Measurements from ENCODE around the gene RIMS4. TPM values are rescaled to one million over a fixed set of nuclear protein-coding genes. Genes with fewer than 3 reads are reported as not detected.

Gene RIMS4
- total and polyA plus RNA-seq, 2 donors (not counting 1 experiment from before 2014, with no cell fraction given): not detected

- ChIA-PET CTCF (no interaction called here), POLR2A (no interaction called here)
- no peak for ATAC-seq (ENCODE audit: low read depth)
Measured at GRCh38 chr20:44727039-44727438, 83.3 kb downstream of the RIMS4 start.

GRCh38 chr20:44725837-44726236, 84.5 kb downstream of the RIMS4 start:
- no peaks in the 10 kb centered on the region for H3K4me1 Mint-ChIP-seq
- TF ChIP-seq CTCF (IDR thresholded peaks at IDR 0.05) (no peak), EZH2 (IDR thresholded peaks at IDR 0.05; ENCODE audit: borderline replicate concordance, insufficient read depth, low read depth, low read length, poor library complexity, severe bottlenecking) (no peak)
- H3K9ac ChIP-seq (ENCODE audit: low read length): no peak overlapping the region
- no peaks in the 10 kb centered on the region for H3K4me1 ChIP-seq (ENCODE audit: control insufficient read depth in 2 of 2, insufficient read depth in 2 of 2, low read length in 2 of 2)
- no peak overlapping the region for H3K4me2 ChIP-seq (replicated peaks; ENCODE audit: low read depth, low read length, poor library complexity, severe bottlenecking)
- POLR2A ChIA-PET: no interaction called here
- no peaks in the 10 kb centered on the region for H3K79me2 ChIP-seq (ENCODE audit: control insufficient read depth, insufficient read depth, low read length)
- no peaks in the 10 kb centered on the region for H3K9me3 ChIP-seq (ENCODE audit: control extremely low read depth in 1 of 3, control insufficient read depth in 2 of 3, insufficient read depth in 1 of 3, low read length in 2 of 3)
- peaks cover 3% of the 10 kb centered on the region for H3K27me3 Mint-ChIP-seq
- CTCF ChIA-PET: no interaction called here
- H3K27ac Mint-ChIP-seq: no peak overlapping the region
- ATAC-seq (ENCODE audit: low read depth): no peak
- H3K9me3 Mint-ChIP-seq (ENCODE audit: insufficient read depth): no peaks in the 10 kb centered on the region
- H3K36me3 ChIP-seq (replicated peaks in 1 of 2; ENCODE audit: control extremely low read depth in 1 of 2, control insufficient read depth in 1 of 2, extremely low read depth in 1 of 2, insufficient read depth in 2 of 2, low read length in 1 of 2): no peaks in the 10 kb centered on the region
- intact Hi-C loops (cut with micrococcal nuclease): no loop called here
- H3K4me3 ChIP-seq (ENCODE audit: control extremely low read depth in 1 of 5, extremely low read depth in 1 of 5, insufficient read depth in 1 of 5, low read depth in 2 of 5, low read length in 4 of 5): no peak overlapping the region
- WGBS (ENCODE audit: insufficient coverage): 81% methylated on average over 3 of the region's 5 CpGs
- H4K20me1 ChIP-seq (ENCODE audit: control insufficient read depth, insufficient read depth, low read length, poor library complexity, severe bottlenecking): no peaks in the 10 kb centered on the region
- DNase-seq: no peak
- H3K4me3 Mint-ChIP-seq: no peak overlapping the region
- H3K27me3 ChIP-seq (replicated peaks in 1 of 4; ENCODE audit: control extremely low read depth in 1 of 4, control insufficient read depth in 3 of 4, insufficient read depth in 4 of 4, low read length in 3 of 4): no peaks in the 10 kb centered on the region
- H2AFZ ChIP-seq (ENCODE audit: insufficient read depth, low read depth, low read length, poor library complexity, severe bottlenecking): no peak overlapping the region
- H3K27ac ChIP-seq (ENCODE audit: low read length in 2 of 2): no peak overlapping the region

More at GRCh38 chr20:44727039-44727438, 83.3 kb downstream of the RIMS4 start:
- Mint-ChIP-seq H3K4me3 (no peak overlapping the region), H3K27me3 (peaks cover 3% of the 10 kb centered on the region), H3K9me3 (ENCODE audit: insufficient read depth) (no peaks in the 10 kb centered on the region), H3K27ac (no peak overlapping the region), H3K4me1 (no peaks in the 10 kb centered on the region)
- H3K27me3 ChIP-seq (replicated peaks in 1 of 4; ENCODE audit: control extremely low read depth in 1 of 4, control insufficient read depth in 3 of 4, insufficient read depth in 4 of 4, low read length in 3 of 4): no peaks in the 10 kb centered on the region
- 89% methylated on average over 11 of the region's 11 CpGs for WGBS (ENCODE audit: insufficient coverage)
- no peaks in the 10 kb centered on the region for H3K79me2 ChIP-seq (ENCODE audit: control insufficient read depth, insufficient read depth, low read length)
- H3K9me3 ChIP-seq (ENCODE audit: control extremely low read depth in 1 of 3, control insufficient read depth in 2 of 3, insufficient read depth in 1 of 3, low read length in 2 of 3): no peaks in the 10 kb centered on the region
- H3K9ac ChIP-seq (ENCODE audit: low read length): no peak overlapping the region
- H3K4me3 ChIP-seq (ENCODE audit: control extremely low read depth in 1 of 5, extremely low read depth in 1 of 5, insufficient read depth in 1 of 5, low read depth in 2 of 5, low read length in 4 of 5): no peak overlapping the region
- H4K20me1 ChIP-seq (ENCODE audit: control insufficient read depth, insufficient read depth, low read length, poor library complexity, severe bottlenecking): no peaks in the 10 kb centered on the region
- no peaks in the 10 kb centered on the region for H3K4me1 ChIP-seq (ENCODE audit: control insufficient read depth in 2 of 2, insufficient read depth in 2 of 2, low read length in 2 of 2)
- no peak overlapping the region for H3K4me2 ChIP-seq (replicated peaks; ENCODE audit: low read depth, low read length, poor library complexity, severe bottlenecking)
- H2AFZ ChIP-seq (ENCODE audit: insufficient read depth, low read depth, low read length, poor library complexity, severe bottlenecking): no peak overlapping the region
- DNase-seq: no peak
- TF ChIP-seq CTCF (IDR thresholded peaks at IDR 0.05) (no peak), EZH2 (IDR thresholded peaks at IDR 0.05; ENCODE audit: borderline replicate concordance, insufficient read depth, low read depth, low read length, poor library complexity, severe bottlenecking) (no peak)
- intact Hi-C loops (cut with micrococcal nuclease): no loop called here
- H3K36me3 ChIP-seq (replicated peaks in 1 of 2; ENCODE audit: control extremely low read depth in 1 of 2, control insufficient read depth in 1 of 2, extremely low read depth in 1 of 2, insufficient read depth in 2 of 2, low read length in 1 of 2): no peaks in the 10 kb centered on the region
- no peak overlapping the region for H3K27ac ChIP-seq (ENCODE audit: low read length in 2 of 2)

Data from B cell (primary cell).